Measurements from ENCODE around the gene GOLGA6L10.
"Not testable (repeated sequence)": the region's sequence is repeated elsewhere in the genome, so short reads cannot be mapped to it uniquely, and the experiment has no call there.

Gene GOLGA6L10

GRCh38 chr15:82317091-82317489, 32.2 kb downstream of the GOLGA6L10 start:
- Histone ChIP-seq H3K36me3 (replicated peaks; ENCODE audit: insufficient read depth, low read length) (no peaks in the 10 kb centered on the region), H3K27ac (ENCODE audit: low read length) (no peak overlapping the region), H3K4me2 (ENCODE audit: low read depth, low read length) (no peak overlapping the region), H3F3A (ENCODE audit: insufficient read depth, low read length) (no peaks in the 10 kb centered on the region), H4K20me1 (ENCODE audit: insufficient read depth, low read length) (no peaks in the 10 kb centered on the region), H3K27me3 (replicated peaks; ENCODE audit: insufficient read depth, low read length) (peaks cover 16% of the 10 kb centered on the region), H3K4me3 (ENCODE audit: low read length) (no peak overlapping the region), H3K4me1 (ENCODE audit: low read length) (no peaks in the 10 kb centered on the region), H3K9me2 (replicated peaks; ENCODE audit: insufficient read depth, low read length) (no peaks in the 10 kb centered on the region), H3K9ac (ENCODE audit: low read length) (no peak overlapping the region), H3K79me2 (ENCODE audit: low read length) (no peaks in the 10 kb centered on the region), H2AFZ (ENCODE audit: low read length) (no peak overlapping the region), H3K9me3 (replicated peaks; ENCODE audit: insufficient read depth, low read length) (no peaks in the 10 kb centered on the region)
- DNase-seq: no peak
- TF ChIP-seq CTCF (IDR thresholded peaks at IDR 0.05; ENCODE audit: low read length) (no peak), EZH2phosphoT487 (IDR thresholded peaks at IDR 0.05; ENCODE audit: low read length) (no peak), EZH2 (optimal IDR thresholded peaks at IDR 0.05; ENCODE audit: low read depth, low read length) (no peak)

GRCh38 chr15:82316247-82317090, 32.8 kb downstream of the GOLGA6L10 start:
- not testable (repeated sequence) for H3K4me2 ChIP-seq (ENCODE audit: low read depth, low read length); H3K9me2 ChIP-seq (replicated peaks; ENCODE audit: insufficient read depth, low read length); H3K79me2 ChIP-seq (ENCODE audit: low read length); H3K4me3 ChIP-seq (ENCODE audit: low read length); DNase-seq; H4K20me1 ChIP-seq (ENCODE audit: insufficient read depth, low read length); H3K36me3 ChIP-seq (replicated peaks; ENCODE audit: insufficient read depth, low read length); H2AFZ ChIP-seq (ENCODE audit: low read length); H3K27ac ChIP-seq (ENCODE audit: low read length); H3F3A ChIP-seq (ENCODE audit: insufficient read depth, low read length); H3K4me1 ChIP-seq (ENCODE audit: low read length); H3K9ac ChIP-seq (ENCODE audit: low read length); H3K9me3 ChIP-seq (replicated peaks; ENCODE audit: insufficient read depth, low read length)
- H3K27me3 ChIP-seq (replicated peaks; ENCODE audit: insufficient read depth, low read length): peaks cover 21% of the 10 kb centered on the region

DNA sequence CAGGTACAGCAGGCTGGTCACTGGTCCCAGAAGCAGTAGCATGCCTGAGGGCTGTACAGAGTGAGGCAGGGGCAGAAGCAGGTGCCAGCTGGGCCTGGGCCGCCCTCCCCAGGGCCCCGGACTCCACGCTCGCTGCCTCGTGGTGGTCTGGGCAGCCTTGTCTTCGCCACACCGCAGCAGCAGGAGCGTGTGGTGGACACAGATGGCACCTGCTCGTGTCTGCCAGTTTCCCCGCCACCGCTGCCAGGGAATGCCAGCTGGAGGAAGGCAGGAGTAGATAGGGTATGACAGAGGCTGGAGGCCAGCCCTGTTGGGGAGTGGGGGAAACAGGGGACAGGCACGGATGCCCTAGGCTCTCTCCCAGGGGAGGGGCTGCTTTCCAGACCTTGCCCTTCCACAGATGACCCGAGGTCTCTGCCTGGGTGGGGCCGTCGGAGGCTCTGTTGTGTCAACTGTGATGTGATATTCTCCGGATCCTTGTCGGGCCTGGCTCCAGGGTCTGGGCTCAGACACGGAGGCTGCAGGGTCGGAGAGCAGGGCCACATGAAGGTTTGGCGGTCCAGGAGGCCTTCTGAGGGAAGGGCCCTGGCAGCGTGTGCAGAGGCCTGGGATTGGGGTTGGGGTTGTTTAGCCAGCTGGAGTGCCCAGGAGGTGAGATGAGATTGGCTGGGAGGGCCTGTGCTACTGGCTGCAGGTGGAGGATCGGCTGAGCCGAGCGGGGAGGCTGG, 33.6 kb downstream of the GOLGA6L10 start:
- no peaks in the 10 kb centered on the region for H3K9me3 ChIP-seq (replicated peaks; ENCODE audit: insufficient read depth, low read length)
- H3K27me3 ChIP-seq (replicated peaks; ENCODE audit: insufficient read depth, low read length): peaks cover 25% of the 10 kb centered on the region
- H3K4me3 ChIP-seq (ENCODE audit: low read length): no peak overlapping the region
- TF ChIP-seq CTCF (IDR thresholded peaks at IDR 0.05; ENCODE audit: low read length) (no peak), EZH2phosphoT487 (IDR thresholded peaks at IDR 0.05; ENCODE audit: low read length) (no peak), EZH2 (optimal IDR thresholded peaks at IDR 0.05; ENCODE audit: low read depth, low read length) (no peak)
- H3K36me3 ChIP-seq (replicated peaks; ENCODE audit: insufficient read depth, low read length): no peaks in the 10 kb centered on the region
- H3K4me1 ChIP-seq (ENCODE audit: low read length): no peaks in the 10 kb centered on the region
- no peak overlapping the region for H3K4me2 ChIP-seq (ENCODE audit: low read depth, low read length)
- H4K20me1 ChIP-seq (ENCODE audit: insufficient read depth, low read length): no peaks in the 10 kb centered on the region
- no peaks in the 10 kb centered on the region for H3K79me2 ChIP-seq (ENCODE audit: low read length)
- H3K27ac ChIP-seq (ENCODE audit: low read length): no peak overlapping the region
- H3K9ac ChIP-seq (ENCODE audit: low read length): no peak overlapping the region
- no peaks in the 10 kb centered on the region for H3K9me2 ChIP-seq (replicated peaks; ENCODE audit: insufficient read depth, low read length)
- no peak overlapping the region for H2AFZ ChIP-seq (ENCODE audit: low read length)
- no peaks in the 10 kb centered on the region for H3F3A ChIP-seq (ENCODE audit: insufficient read depth, low read length)
- DNase-seq: no peak

All from MM.1S (cell line).